Measurements from ENCODE around the gene UGT1A7.

The UGT1A7 gene

DNA sequence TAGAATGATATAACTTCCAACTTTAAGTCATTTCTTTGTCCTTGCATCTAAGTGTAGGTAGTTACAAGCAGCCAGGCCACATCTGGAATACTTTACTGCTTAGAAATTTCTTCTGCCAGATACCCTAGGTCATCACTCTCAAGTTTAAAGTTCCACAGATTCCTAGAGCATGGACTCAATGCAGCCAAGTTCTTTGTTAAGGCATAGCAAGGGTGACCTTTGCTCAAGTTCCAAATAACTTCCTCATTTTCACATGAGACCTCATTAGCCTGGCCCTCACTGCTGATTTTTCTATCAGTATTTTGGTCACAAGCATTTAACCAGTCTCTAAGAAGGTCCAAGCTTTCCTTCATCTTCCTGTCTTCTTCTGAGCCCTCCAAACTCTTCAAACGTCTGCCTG is 17.8 kb upstream of the UGT1A7 start:
- no peak for FAIRE-seq
- TF ChIP-seq POLR2A (IDR thresholded peaks at IDR 0.05; ENCODE audit: low read depth, low read length) (no peak), POLR2AphosphoS5 (IDR thresholded peaks at IDR 0.05; ENCODE audit: low read depth, low read length) (no peak), TAF1 (IDR thresholded peaks at IDR 0.05; ENCODE audit: borderline replicate concordance, low read depth, low read length) (no peak)
- DNase-seq (ENCODE audit: insufficient read length): no peak

- FAIRE-seq (no peak), DNase-seq (ENCODE audit: insufficient read length) (no peak)
- TF ChIP-seq POLR2AphosphoS5 (IDR thresholded peaks at IDR 0.05; ENCODE audit: low read depth, low read length) (no peak), TAF1 (IDR thresholded peaks at IDR 0.05; ENCODE audit: borderline replicate concordance, low read depth, low read length) (no peak), POLR2A (IDR thresholded peaks at IDR 0.05; ENCODE audit: low read depth, low read length) (no peak)
Observed at GRCh38 chr2:233668605-233669260, 13.0 kb upstream of the UGT1A7 start.

DNA sequence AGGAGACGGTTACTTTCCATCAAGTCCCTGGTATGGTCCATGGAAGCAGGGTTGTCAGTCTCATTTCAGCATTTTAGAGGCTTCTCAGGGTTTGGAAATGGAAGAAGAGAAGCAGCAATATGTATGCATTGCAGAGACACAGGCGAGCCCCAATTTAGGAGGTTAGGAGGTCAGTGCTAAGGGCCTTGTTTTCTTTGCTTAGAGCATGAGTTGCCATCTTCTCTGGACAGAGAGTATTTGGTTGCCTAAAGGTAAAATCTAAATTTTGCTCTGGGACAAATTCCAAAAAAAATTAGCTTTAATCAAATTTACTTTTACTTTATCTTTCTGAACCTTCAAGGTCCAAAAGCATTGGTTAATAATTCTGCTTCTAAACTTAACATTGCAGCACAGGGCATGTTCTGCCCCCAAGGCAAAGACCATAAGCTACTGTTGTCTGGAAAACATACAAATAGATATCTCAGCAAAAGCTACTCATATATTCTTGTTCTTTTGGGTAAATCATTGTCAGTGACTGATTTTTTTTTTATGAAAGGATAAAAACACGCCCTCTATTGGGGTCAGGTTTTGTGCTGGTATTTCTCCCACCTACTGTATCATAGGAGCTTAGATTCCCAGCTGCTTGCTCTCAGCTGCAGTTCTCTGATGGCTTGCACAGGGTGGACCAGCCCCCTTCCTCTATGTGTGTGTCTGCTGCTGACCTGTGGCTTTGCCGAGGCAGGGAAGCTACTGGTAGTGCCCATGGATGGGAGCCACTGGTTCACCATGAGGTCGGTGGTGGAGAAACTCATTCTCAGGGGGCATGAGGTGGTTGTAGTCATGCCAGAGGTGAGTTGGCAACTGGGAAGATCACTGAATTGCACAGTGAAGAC is 10.2 kb upstream of the UGT1A7 start, which contains the start of gene UGT1A9:
TSS of gene UGT1A9 (plus strand) at position 609 of the 872 bp plus-strand sequence. CDS start at position 646, 37 bp downstream.
- no peak for DNase-seq (ENCODE audit: insufficient read length)
- FAIRE-seq: no peak
- TF ChIP-seq TAF1 (IDR thresholded peaks at IDR 0.05; ENCODE audit: borderline replicate concordance, low read depth, low read length) (no peak), POLR2AphosphoS5 (IDR thresholded peaks at IDR 0.05; ENCODE audit: low read depth, low read length) (no peak), POLR2A (IDR thresholded peaks at IDR 0.05; ENCODE audit: low read depth, low read length) (no peak)

DNA sequence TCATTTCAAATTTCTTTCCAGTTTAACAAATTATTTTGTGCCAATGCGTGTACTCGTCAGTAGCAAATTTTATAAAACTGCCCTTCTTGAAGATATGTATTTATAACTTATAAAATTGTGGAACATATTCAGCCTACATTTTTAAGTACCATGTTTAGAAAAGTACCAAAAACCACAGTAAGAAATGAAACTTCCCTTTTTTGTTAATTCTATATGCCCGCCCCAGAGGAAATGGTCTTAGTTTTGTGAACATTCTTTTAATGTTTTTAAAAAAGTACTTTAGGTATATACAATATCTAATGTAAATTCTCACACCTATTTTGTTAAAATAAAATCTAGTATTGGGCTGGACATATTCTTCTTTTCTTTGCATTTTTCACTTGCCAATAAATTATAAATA is 8.8 kb upstream of the UGT1A7 start:
- no peak for FAIRE-seq
- DNase-seq (ENCODE audit: insufficient read length): no peak
- no peak for TF ChIP-seq TAF1 (IDR thresholded peaks at IDR 0.05; ENCODE audit: borderline replicate concordance, low read depth, low read length)
- TF ChIP-seq POLR2A (IDR thresholded peaks at IDR 0.05; ENCODE audit: low read depth, low read length): no peak
- TF ChIP-seq POLR2AphosphoS5 (IDR thresholded peaks at IDR 0.05; ENCODE audit: low read depth, low read length): no peak

DNA sequence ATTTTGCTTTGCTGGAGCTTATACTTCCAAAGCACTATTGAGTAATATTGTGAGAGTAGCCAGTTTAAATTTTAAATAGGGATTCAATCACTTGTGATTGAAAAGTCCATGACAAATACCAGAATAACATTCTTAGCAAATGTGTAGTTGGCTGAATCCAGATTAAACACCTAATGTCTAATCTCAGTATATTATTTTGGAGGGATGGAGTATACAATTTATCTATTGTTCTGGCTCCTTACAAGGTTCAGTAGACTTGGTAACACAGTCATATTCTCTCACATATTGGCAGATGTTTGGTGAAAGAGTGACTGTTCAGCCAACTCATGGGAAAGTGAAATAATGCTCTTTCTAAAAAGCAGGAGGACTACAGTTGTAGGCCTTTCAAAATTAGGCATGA is 7.8 kb upstream of the UGT1A7 start:
- DNase-seq (ENCODE audit: insufficient read length) (no peak), FAIRE-seq (no peak)
- no peak for TF ChIP-seq POLR2A (IDR thresholded peaks at IDR 0.05; ENCODE audit: low read depth, low read length)
- no peak for TF ChIP-seq POLR2AphosphoS5 (IDR thresholded peaks at IDR 0.05; ENCODE audit: low read depth, low read length)
- TF ChIP-seq TAF1 (IDR thresholded peaks at IDR 0.05; ENCODE audit: borderline replicate concordance, low read depth, low read length): no peak

- DNase-seq (ENCODE audit: insufficient read length) (no peak), FAIRE-seq (no peak)
- TF ChIP-seq POLR2AphosphoS5 (IDR thresholded peaks at IDR 0.05; ENCODE audit: low read depth, low read length) (no peak), POLR2A (IDR thresholded peaks at IDR 0.05; ENCODE audit: low read depth, low read length) (no peak), TAF1 (IDR thresholded peaks at IDR 0.05; ENCODE audit: borderline replicate concordance, low read depth, low read length) (no peak)
Observed at GRCh38 chr2:233674314-233674713, 7.4 kb upstream of the UGT1A7 start.

GRCh38 chr2:233674995-233675394 is 6.7 kb upstream of the UGT1A7 start:
- FAIRE-seq: no peak
- DNase-seq (ENCODE audit: insufficient read length): no peak
- TF ChIP-seq POLR2A (IDR thresholded peaks at IDR 0.05; ENCODE audit: low read depth, low read length) (no peak), TAF1 (IDR thresholded peaks at IDR 0.05; ENCODE audit: borderline replicate concordance, low read depth, low read length) (no peak), POLR2AphosphoS5 (IDR thresholded peaks at IDR 0.05; ENCODE audit: low read depth, low read length) (no peak)

DNA sequence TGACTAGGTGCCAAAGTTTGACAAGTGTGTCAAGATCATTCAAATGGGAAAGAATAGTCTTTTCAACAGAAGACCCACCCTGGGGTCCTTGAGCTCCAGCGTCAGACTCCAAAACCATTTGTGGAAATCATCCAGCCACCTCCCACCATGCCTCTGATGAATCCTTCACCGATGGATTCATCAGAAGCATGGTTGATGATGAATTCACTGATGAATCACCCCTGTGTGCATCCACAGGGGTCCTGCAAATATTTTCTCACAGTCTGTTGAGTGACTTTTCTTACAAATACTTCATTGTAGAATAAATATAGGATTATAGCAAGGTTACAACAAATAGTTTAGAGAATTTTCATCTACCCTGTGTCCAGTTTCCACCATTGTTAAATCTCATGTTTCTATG is 5.7 kb upstream of the UGT1A7 start:
- FAIRE-seq (no peak), DNase-seq (ENCODE audit: insufficient read length) (no peak)
- no peak for TF ChIP-seq TAF1 (IDR thresholded peaks at IDR 0.05; ENCODE audit: borderline replicate concordance, low read depth, low read length)

DNA sequence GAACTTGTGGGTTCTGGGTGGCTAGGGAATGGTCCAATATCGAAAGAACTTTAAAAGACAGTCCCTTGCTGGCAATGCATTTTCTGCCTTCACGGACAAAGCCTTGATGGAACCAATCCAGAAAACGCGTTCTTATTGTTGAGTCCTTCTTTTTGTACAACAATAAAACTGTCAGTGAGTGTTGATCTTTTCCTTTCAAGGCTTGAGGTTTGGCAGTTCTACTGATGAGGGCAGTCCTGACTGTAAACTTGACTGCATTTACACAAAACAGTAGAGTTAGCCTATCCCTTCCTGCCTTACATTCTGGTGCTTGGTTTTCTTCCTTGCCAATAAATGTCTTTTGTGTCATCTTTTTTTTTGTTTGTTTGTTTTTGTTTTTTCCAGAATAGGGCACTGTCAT is 2.5 kb upstream of the UGT1A7 start:
- TF ChIP-seq POLR2A (IDR thresholded peaks at IDR 0.05; ENCODE audit: low read depth, low read length) (no peak), TAF1 (IDR thresholded peaks at IDR 0.05; ENCODE audit: borderline replicate concordance, low read depth, low read length) (no peak), POLR2AphosphoS5 (IDR thresholded peaks at IDR 0.05; ENCODE audit: low read depth, low read length) (no peak)
- DNase-seq (ENCODE audit: insufficient read length) (no peak), FAIRE-seq (no peak)

GRCh38 chr2:233680361-233681045 is 1.2 kb upstream of the UGT1A7 start:
- TF ChIP-seq POLR2A (IDR thresholded peaks at IDR 0.05; ENCODE audit: low read depth, low read length) (no peak), TAF1 (IDR thresholded peaks at IDR 0.05; ENCODE audit: borderline replicate concordance, low read depth, low read length) (no peak), POLR2AphosphoS5 (IDR thresholded peaks at IDR 0.05; ENCODE audit: low read depth, low read length) (no peak)
- DNase-seq (ENCODE audit: insufficient read length): no peak
- FAIRE-seq: no peak

- TF ChIP-seq POLR2AphosphoS5 (IDR thresholded peaks at IDR 0.05; ENCODE audit: low read depth, low read length) (no peak), TAF1 (IDR thresholded peaks at IDR 0.05; ENCODE audit: borderline replicate concordance, low read depth, low read length) (no peak), POLR2A (IDR thresholded peaks at IDR 0.05; ENCODE audit: low read depth, low read length) (no peak)
- DNase-seq (ENCODE audit: insufficient read length) (no peak), FAIRE-seq (no peak)
Observed at GRCh38 chr2:233684640-233685039, 2.9 kb downstream of the UGT1A7 start.
